22Rv1 (cell line): Measurements from ENCODE around the gene GPC1.

Experiments
- CTCF ChIP-seq: fragments of 450-650 bp; IDR thresholded peaks from 2 replicates; pipeline ENCODE4 v1.5.1; 2017; ENCODE audit warnings: mild to moderate bottlenecking
- ZFX ChIP-seq: fragments of 450-650 bp; IDR thresholded peaks from 2 replicates; pipeline ENCODE4 v1.6.1; 2017; ENCODE audit warnings: antibody characterized with exemption, borderline replicate concordance

DNA sequence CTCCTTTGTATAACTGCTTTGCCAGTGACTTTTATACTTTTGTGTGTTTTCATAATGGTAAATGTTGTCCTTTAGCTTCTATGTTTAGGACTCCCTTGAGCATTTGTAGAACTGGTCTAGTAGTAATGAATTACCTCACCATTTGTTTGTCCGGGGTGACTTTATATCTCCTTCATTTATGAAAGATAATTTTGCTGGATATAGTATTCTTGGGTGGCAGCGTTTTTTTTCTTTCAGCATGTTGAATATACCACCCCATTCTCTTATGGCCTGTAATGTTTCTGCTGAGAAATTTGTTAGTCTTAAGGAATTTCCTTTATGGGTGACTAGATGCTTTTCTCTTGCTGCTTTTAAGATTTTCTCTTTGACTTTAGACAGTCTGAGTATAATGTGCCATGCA lies 56.0 kb downstream of the GPC1 start:
- TF ChIP-seq CTCF (no peak), ZFX (no peak)
